Chondrocyte (in vitro differentiated cells): ENCODE measurements around the gene SLC4A1AP. TPM values are rescaled to one million over a fixed set of nuclear protein-coding genes. Genes with fewer than 3 reads are reported as not detected.

Experiments used
- DNase-seq: peaks from one replicate; pipeline ENCODE4 v3.0.0; 2021; ENCODE audit warnings: mixed read lengths, low spot score
- H3K27ac Mint-ChIP-seq: one replicate; pipeline ENCODE4 v1.8.0; 2021; ENCODE audit warnings: mild to moderate bottlenecking, moderate library complexity, mixed read lengths; ENCODE audit not compliant: unreplicated experiment
- H3K27me3 Mint-ChIP-seq: 2 replicates; pipeline ENCODE4 v1.8.0; 2021; ENCODE audit warnings: low read depth, mixed read lengths
- H3K36me3 Mint-ChIP-seq: 2 replicates; pipeline ENCODE4 v1.8.0; 2021; ENCODE audit warnings: low read depth, mixed read lengths
- H3K4me1 Mint-ChIP-seq: 2 replicates; pipeline ENCODE4 v1.8.0; 2021; ENCODE audit warnings: low read depth, mild to moderate bottlenecking, mixed read lengths
- H3K4me3 Mint-ChIP-seq: one replicate; pipeline ENCODE4 v1.8.0; 2021; ENCODE audit warnings: mild to moderate bottlenecking, moderate library complexity, mixed read lengths; ENCODE audit not compliant: unreplicated experiment
- H3K9me3 Mint-ChIP-seq: 2 replicates; pipeline ENCODE4 v1.8.0; 2021; ENCODE audit warnings: low read depth, mixed read lengths
- CTCF ChIP-seq: fragments of 200-600 bp; sonication (generic); IDR thresholded peaks from 2 replicates; pipeline ENCODE4 v1.5.0; 2021; ENCODE audit warnings: antibody characterized with exemption, mild to moderate bottlenecking, moderate library complexity
- total RNA-seq: library from RNA; stranded (reverse); gene quantifications from 3 replicates; pipeline ENCODE4 v1.2.1, GENCODE V29; 2021

SLC4A1AP gene
- total RNA-seq, 1 donor from 2014 or later: 18.8 TPM

- H3K9me3 Mint-ChIP-seq: peaks cover 5% of the 10 kb centered on the region
- no peak overlapping the region for H3K27ac Mint-ChIP-seq
- peaks cover 4% of the 10 kb centered on the region for H3K4me1 Mint-ChIP-seq
- TF ChIP-seq CTCF: no peak
- peak overlapping the region; percentile 51 for H3K4me3 Mint-ChIP-seq
- no peaks in the 10 kb centered on the region for H3K27me3 Mint-ChIP-seq
- DNase-seq: no peak
- no peaks in the 10 kb centered on the region for H3K36me3 Mint-ChIP-seq
Measured at GRCh38 chr2:27735263-27735904, 71.7 kb downstream of the SLC4A1AP start.

GRCh38 chr2:27736031-27736889 is 72.6 kb downstream of the SLC4A1AP start:
- no peak overlapping the region for H3K27ac Mint-ChIP-seq
- H3K4me1 Mint-ChIP-seq: peaks cover 4% of the 10 kb centered on the region
- H3K9me3 Mint-ChIP-seq: peaks cover 11% of the 10 kb centered on the region
- TF ChIP-seq CTCF: no peak
- H3K36me3 Mint-ChIP-seq: peaks cover 3% of the 10 kb centered on the region
- no peak for DNase-seq
- H3K4me3 Mint-ChIP-seq: no peak overlapping the region
- H3K27me3 Mint-ChIP-seq: no peaks in the 10 kb centered on the region

- no peak overlapping the region for H3K4me3 Mint-ChIP-seq
- H3K27me3 Mint-ChIP-seq: no peaks in the 10 kb centered on the region
- no peak for TF ChIP-seq CTCF
- H3K4me1 Mint-ChIP-seq: peaks cover 4% of the 10 kb centered on the region
- H3K36me3 Mint-ChIP-seq: peaks cover 3% of the 10 kb centered on the region
- H3K9me3 Mint-ChIP-seq: peaks cover 11% of the 10 kb centered on the region
- H3K27ac Mint-ChIP-seq: no peak overlapping the region
- DNase-seq: no peak
Measured at GRCh38 chr2:27736890-27737204, 73.2 kb downstream of the SLC4A1AP start.

- Mint-ChIP-seq H3K36me3 (peaks cover 3% of the 10 kb centered on the region), H3K9me3 (peaks cover 11% of the 10 kb centered on the region), H3K4me1 (peaks cover 4% of the 10 kb centered on the region), H3K27me3 (no peaks in the 10 kb centered on the region), H3K27ac (no peak overlapping the region), H3K4me3 (no peak overlapping the region)
- no peak for DNase-seq
- TF ChIP-seq CTCF: no peak
Measured at GRCh38 chr2:27737676-27738348, 74.1 kb downstream of the SLC4A1AP start.

GRCh38 chr2:27738349-27739057 is 74.8 kb downstream of the SLC4A1AP start:
- no peak for TF ChIP-seq CTCF
- H3K4me3 Mint-ChIP-seq: no peak overlapping the region
- no peaks in the 10 kb centered on the region for H3K27me3 Mint-ChIP-seq
- peaks cover 3% of the 10 kb centered on the region for H3K36me3 Mint-ChIP-seq
- H3K9me3 Mint-ChIP-seq: peaks cover 11% of the 10 kb centered on the region
- H3K4me1 Mint-ChIP-seq: peaks cover 4% of the 10 kb centered on the region
- H3K27ac Mint-ChIP-seq: no peak overlapping the region
- no peak for DNase-seq
